ENCODE data around the gene B9D1.

DNA sequence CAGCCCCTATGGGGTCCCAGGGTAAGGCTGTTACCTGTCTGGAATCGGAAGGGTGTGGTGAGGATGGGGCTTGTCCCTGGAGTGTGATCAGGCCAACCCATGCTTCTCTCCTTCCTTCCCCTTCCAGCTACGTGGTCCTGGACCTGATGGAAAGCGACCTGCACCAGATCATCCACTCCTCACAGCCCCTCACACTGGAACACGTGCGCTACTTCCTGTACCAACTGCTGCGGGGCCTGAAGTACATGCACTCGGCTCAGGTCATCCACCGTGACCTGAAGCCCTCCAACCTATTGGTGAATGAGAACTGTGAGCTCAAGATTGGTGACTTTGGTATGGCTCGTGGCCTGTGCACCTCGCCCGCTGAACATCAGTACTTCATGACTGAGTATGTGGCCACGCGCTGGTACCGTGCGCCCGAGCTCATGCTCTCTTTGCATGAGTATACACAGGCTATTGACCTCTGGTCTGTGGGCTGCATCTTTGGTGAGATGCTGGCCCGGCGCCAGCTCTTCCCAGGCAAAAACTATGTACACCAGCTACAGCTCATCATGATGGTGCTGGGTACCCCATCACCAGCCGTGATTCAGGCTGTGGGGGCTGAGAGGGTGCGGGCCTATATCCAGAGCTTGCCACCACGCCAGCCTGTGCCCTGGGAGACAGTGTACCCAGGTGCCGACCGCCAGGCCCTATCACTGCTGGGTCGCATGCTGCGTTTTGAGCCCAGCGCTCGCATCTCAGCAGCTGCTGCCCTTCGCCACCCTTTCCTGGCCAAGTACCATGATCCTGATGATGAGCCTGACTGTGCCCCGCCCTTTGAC lies 18.2 kb upstream of the B9D1 start:
- TF ChIP-seq CTCF (IDR thresholded peaks at IDR 0.05), result no peak
- no peak for TF ChIP-seq STAT6 (CRISPR knock-in tag; conservative IDR thresholded peaks at IDR 0.05; ENCODE audit: low read depth)
- TF ChIP-seq RORB (CRISPR knock-in tag; IDR thresholded peaks at IDR 0.05), result no peak
- TF ChIP-seq JUN (CRISPR knock-in tag; IDR thresholded peaks at IDR 0.05), result no peak
- no peak for TF ChIP-seq FOXK1 (CRISPR knock-in tag; IDR thresholded peaks at IDR 0.05)
- no peak for TF ChIP-seq TEAD4 (CRISPR knock-in tag; IDR thresholded peaks at IDR 0.05)
- TF ChIP-seq FOXJ3 (CRISPR knock-in tag; IDR thresholded peaks at IDR 0.05; ENCODE audit: borderline replicate concordance), result no peak

Data from WTC11 (cell line).